Endothelial cell of umbilical vein (primary cell): Measurements from ENCODE around the gene SHC4. TPM values are rescaled to one million over a fixed set of nuclear protein-coding genes. Genes with fewer than 3 reads are reported as not detected.

Experiments used
- BruUV-seq: library from RNA; stranded (reverse); fragments of 400-500 nt; replicated peaks from 2 replicates; lab custom pipeline; 2021; lab: Mats Ljungman, UMichigan
- CTCF ChIA-PET: fragments of 300-600, 350-600 bp; sonication (Branson Sonifier 250); formaldehyde crosslinking; loops from one replicate; lab custom pipeline; 2021; ENCODE audit warnings: antibody characterized with exemption, inconsistent platforms; lab: Charles Lee
- POLR2A ChIA-PET: fragments of 300-600, 350-600 bp; sonication (Branson Sonifier 250); formaldehyde crosslinking; loops from one replicate; lab custom pipeline; 2021; ENCODE audit warnings: antibody characterized with exemption, inconsistent platforms; lab: Charles Lee
- DNase-seq: peaks from one replicate; pipeline ENCODE4 v3.0.0-alpha.2; 2011; ENCODE audit warnings: low read depth, low spot score
- FAIRE-seq: peaks from 2 replicates; lab custom pipeline; 2011; peaks lifted over from hg19 to GRCh38; lab: Jason Lieb, UNC
- H2AFZ ChIP-seq: 2 replicates; pipeline ENCODE4 v1.6.0; 2012; ENCODE audit warnings: low read depth, low read length, control low read depth, inconsistent platforms
- H3K27ac ChIP-seq: 2 replicates; pipeline ENCODE4 v1.5.1; 2011; ENCODE audit warnings: low read depth, mild to moderate bottlenecking, control low read depth, low read length, moderate library complexity; ENCODE audit not compliant: insufficient read depth
- H3K27me3 ChIP-seq, 2 experiments: 2 replicates each; pipeline versions ENCODE4 v1.6.0 to v1.6.1; 2011; ENCODE audit warnings: low read length in 2 of 2, mixed read lengths in 1 of 2; ENCODE audit not compliant: control insufficient read depth in 2 of 2, insufficient read depth in 2 of 2
- H3K36me3 ChIP-seq, 2 experiments: 2 replicates in 1 of 2; 3 replicates in 1 of 2; pipeline ENCODE4 v1.5.1; 2011; ENCODE audit warnings: low read length in 2 of 2, mild to moderate bottlenecking in 1 of 2, moderate library complexity in 1 of 2; ENCODE audit not compliant: control insufficient read depth in 2 of 2, insufficient read depth in 2 of 2; ENCODE audit errors: extremely low read depth in 1 of 2
- H3K4me1 ChIP-seq: 3 replicates; pipeline ENCODE4 v1.5.1; 2011; ENCODE audit warnings: mild to moderate bottlenecking, low read length; ENCODE audit not compliant: control insufficient read depth, insufficient read depth; ENCODE audit errors: extremely low read depth
- H3K4me2 ChIP-seq: 2 replicates; pipeline ENCODE4 v1.6.1; 2011; ENCODE audit warnings: low read length, control low read depth, mixed read lengths; ENCODE audit not compliant: insufficient read depth
- H3K4me3 ChIP-seq, 3 experiments: fragments of 200-600 bp in 1 of 3; sonication (generic), shearing (Covaris generic) in 1 of 3; replicated peaks in 1 of 3; 2 replicates each; pipeline ENCODE4 v1.5.1; 2011 to 2016; ENCODE audit warnings: control low read depth in 3 of 3, low read length in 3 of 3, mild to moderate bottlenecking in 2 of 3, inconsistent platforms in 1 of 3, low read depth in 1 of 3, moderate library complexity in 1 of 3; ENCODE audit not compliant: insufficient read depth in 1 of 3
- H3K79me2 ChIP-seq: 2 replicates; pipeline ENCODE4 v1.6.0; 2012; ENCODE audit warnings: low read length, inconsistent platforms; ENCODE audit not compliant: control insufficient read depth, insufficient read depth
- H3K9ac ChIP-seq: replicated peaks from 2 replicates; pipeline ENCODE3; 2011; ENCODE audit warnings: low read length, control low read depth; ENCODE audit not compliant: insufficient read depth; ENCODE audit errors: extremely low read depth
- H3K9me1 ChIP-seq: replicated peaks from 3 replicates; pipeline ENCODE4 v1.6.0; 2011; ENCODE audit warnings: mild to moderate bottlenecking, low read length; ENCODE audit not compliant: control insufficient read depth, insufficient read depth; ENCODE audit errors: extremely low read depth
- H3K9me3 ChIP-seq: replicated peaks from 2 replicates; pipeline ENCODE4 v1.5.1; 2012; ENCODE audit warnings: low read length, inconsistent platforms; ENCODE audit not compliant: control insufficient read depth, insufficient read depth
- H4K20me1 ChIP-seq: replicated peaks from 2 replicates; pipeline ENCODE3; 2011; ENCODE audit warnings: mild to moderate bottlenecking, low read length; ENCODE audit not compliant: control insufficient read depth, insufficient read depth; ENCODE audit errors: extremely low read depth
- CTCF ChIP-seq, 2 donors: IDR thresholded peaks; 1 replicate in 1 of 2; 2 replicates in 1 of 2; pipeline ENCODE4 v1.5.1; 2011; ENCODE audit warnings: low read length in 2 of 2, mild to moderate bottlenecking in 2 of 2, moderate library complexity in 2 of 2, control low read depth in 1 of 2, inconsistent platforms in 1 of 2, low read depth in 1 of 2; ENCODE audit not compliant: insufficient read depth in 1 of 2; ENCODE audit errors: extremely low read depth in 1 of 2
- EZH2 ChIP-seq: IDR thresholded peaks from 2 replicates; pipeline ENCODE4 v1.6.1; 2012; ENCODE audit warnings: borderline replicate concordance, low read depth, mild to moderate bottlenecking, moderate library complexity, low read length, inconsistent platforms; ENCODE audit not compliant: severe bottlenecking
- FOS ChIP-seq: IDR thresholded peaks from 2 replicates; pipeline ENCODE4 v1.6.1; 2011; ENCODE audit warnings: mild to moderate bottlenecking, low read length, moderate library complexity, borderline replicate concordance; ENCODE audit not compliant: insufficient read depth
- GATA2 ChIP-seq: IDR thresholded peaks from 2 replicates; pipeline ENCODE4 v1.7.0; 2011; ENCODE audit warnings: low read depth, mild to moderate bottlenecking, moderate library complexity, mixed read lengths, low read length; ENCODE audit not compliant: insufficient read length, insufficient read depth
- JUN ChIP-seq: IDR thresholded peaks from 2 replicates; pipeline ENCODE4 v1.6.1; 2011; ENCODE audit warnings: borderline replicate concordance, low read depth; ENCODE audit not compliant: insufficient read length, insufficient read depth
- MAX ChIP-seq: IDR thresholded peaks from 2 replicates; pipeline ENCODE4 v1.6.1; 2011; ENCODE audit not compliant: insufficient read depth, insufficient read length
- MYC ChIP-seq: IDR thresholded peaks from one replicate; pipeline ENCODE4 v1.6.1; 2011; ENCODE audit warnings: mild to moderate bottlenecking, low read depth, low read length
- POLR2A ChIP-seq: IDR thresholded peaks from 2 replicates; pipeline ENCODE4 v1.6.1; 2012; ENCODE audit warnings: low read depth, mild to moderate bottlenecking, control low read depth, low read length
- POLR2AphosphoS5 ChIP-seq: IDR thresholded peaks from 2 replicates; pipeline ENCODE4 v1.6.1; 2012; ENCODE audit warnings: low read depth, mild to moderate bottlenecking, control low read depth, low read length, moderate library complexity; ENCODE audit not compliant: insufficient read depth
- dilution Hi-C: fragments of 300-500 bp; cut with MboI; formaldehyde crosslinking; loops from one replicate; pipeline ENCODE4 v1.15.0; 2019; ENCODE audit warnings: low sequenced_read_pairs; ENCODE audit not compliant: extremely low pct_ligation_motif_present
- intact Hi-C: fragments of 100-400 bp; cut with micrococcal nuclease; formaldehyde crosslinking; loops from one replicate; pipeline ENCODE4 v1.10.0; 2022
- polyA plus RNA-seq, 4 experiments: library from polyadenylated mRNA; depleted of rRNA in 3 of 4; stranded (reverse) in 3 of 4; unstranded in 1 of 4; fragments of >200 nt; gene quantifications; 2 replicates each; pipeline versions ENCODE4 v1.2.1 to v1.2.3, GENCODE V29; 2011 to 2012; ENCODE audit warnings: missing spikeins in 1 of 4
- total RNA-seq: library from RNA; stranded (reverse); gene quantifications from 2 replicates; pipeline ENCODE4 v1.2.3, GENCODE V29; 2021

Gene SHC4
- total and polyA plus RNA-seq, 2 donors (not counting 3 experiments of a cell fraction or from before 2014, with no cell fraction given) = 0.20 TPM; not detected in 1

- Histone ChIP-seq H2AFZ (no peak overlapping the region), H3K27ac (no peak overlapping the region), H3K9me1 (peaks cover 2% of the 10 kb centered on the region), H4K20me1 (no peaks in the 10 kb centered on the region), H3K4me3 (no peak overlapping the region), H3K9ac (no peak overlapping the region), H3K9me3 (no peaks in the 10 kb centered on the region), H3K4me1 (no peaks in the 10 kb centered on the region), H3K79me2 (no peaks in the 10 kb centered on the region), H3K27me3 (no peaks in the 10 kb centered on the region), H3K4me2 (no peak overlapping the region), H3K36me3 (peaks cover 3 to 18% of the 10 kb centered on the region in 2 experiments)
- dilution Hi-C loops = no loop called here
- FAIRE-seq (no peak), DNase-seq (no peak)
- ChIA-PET POLR2A (no interaction called here), CTCF (interaction anchor here (1.1 to 2.5 kb wide), 4 partner anchors 10 to 140 kb away, joined by 4 to 9 read pairs (median 5); partner anchors contain the start of gene FBN1)
- BruUV-seq = no TSS peak
- intact Hi-C loops = no loop called here
- TF ChIP-seq FOS = no peak
- TF ChIP-seq MAX = no peak
These were observed 178.5 kb downstream of the SHC4 start for GRCh38 chr15:48785195-48785594.

DNA sequence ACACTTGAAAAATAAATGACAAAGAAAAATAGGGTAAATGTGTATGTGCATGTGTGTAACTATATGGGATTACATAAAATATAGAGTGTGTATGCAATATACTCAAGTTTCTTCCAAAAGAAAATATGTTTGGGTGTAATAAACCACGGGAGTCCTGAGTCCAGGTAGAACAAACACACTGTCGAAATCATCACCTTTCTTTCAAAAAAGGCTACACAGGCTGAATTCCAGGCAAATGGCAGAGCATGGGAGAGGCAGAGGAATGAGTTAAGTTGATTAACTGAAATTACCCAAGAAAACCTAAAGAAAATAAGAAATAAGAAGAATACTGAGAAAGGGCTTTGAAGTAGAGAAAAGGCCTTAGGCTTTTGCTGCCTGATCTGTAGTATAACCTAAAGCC lies 179.0 kb downstream of the SHC4 start:
- Histone ChIP-seq H3K79me2 (no peaks in the 10 kb centered on the region), H3K36me3 (peaks cover 3 to 18% of the 10 kb centered on the region in 2 experiments), H4K20me1 (no peaks in the 10 kb centered on the region), H3K9me3 (no peaks in the 10 kb centered on the region), H3K4me2 (no peak overlapping the region), H3K9me1 (peaks cover 2% of the 10 kb centered on the region), H3K4me3 (no peak overlapping the region), H3K27me3 (no peaks in the 10 kb centered on the region), H3K27ac (no peak overlapping the region), H3K4me1 (no peaks in the 10 kb centered on the region), H3K9ac (no peak overlapping the region), H2AFZ (no peak overlapping the region)
- BruUV-seq = no TSS peak
- ChIA-PET POLR2A (no interaction called here), CTCF (interaction anchor here (1.6 to 2.5 kb wide), 3 partner anchors 9 to 16 kb away, joined by 4 to 9 read pairs (median 6); no protein-coding TSS in a partner anchor)
- intact Hi-C loops (no loop called here), dilution Hi-C loops (no loop called here)
- no peak for FAIRE-seq
- DNase-seq = no peak
- TF ChIP-seq EZH2 (no peak), GATA2 (no peak), POLR2A (no peak), FOS (no peak), POLR2AphosphoS5 (no peak), MYC (no peak), MAX (no peak), JUN (no peak), CTCF (IDR thresholded peaks at IDR 0.05; ENCODE audit: extremely low read depth in 1 of 2, insufficient read depth in 1 of 2, low read depth in 1 of 2, low read length in 2 of 2) (no peak)
